Thyroid gland (tissue), 4 donors: ENCODE results near the gene CASD1.

Experiments
- POLR2A ChIP-seq, 2 donors: fragments of 450-650 bp; IDR thresholded peaks; one replicate each; pipeline ENCODE4 v1.6.1; 2017; ENCODE audit warnings: antibody characterized with exemption in 2 of 2, mild to moderate bottlenecking in 2 of 2, moderate library complexity in 1 of 2
- TF ChIP-seq, protein P1 (sequence below), 6 experiments: fragments of 200-600 bp in 3 of 6; fragments of 450-650 bp in 3 of 6; sonication (generic) in 3 of 6; IDR thresholded peaks; one replicate each; pipeline ENCODE4 v1.5.1; 2016 to 2019; ENCODE audit warnings: antibody characterized with exemption in 6 of 6, mild to moderate bottlenecking in 2 of 6, inconsistent platforms in 1 of 6, moderate library complexity in 1 of 6

DNA sequence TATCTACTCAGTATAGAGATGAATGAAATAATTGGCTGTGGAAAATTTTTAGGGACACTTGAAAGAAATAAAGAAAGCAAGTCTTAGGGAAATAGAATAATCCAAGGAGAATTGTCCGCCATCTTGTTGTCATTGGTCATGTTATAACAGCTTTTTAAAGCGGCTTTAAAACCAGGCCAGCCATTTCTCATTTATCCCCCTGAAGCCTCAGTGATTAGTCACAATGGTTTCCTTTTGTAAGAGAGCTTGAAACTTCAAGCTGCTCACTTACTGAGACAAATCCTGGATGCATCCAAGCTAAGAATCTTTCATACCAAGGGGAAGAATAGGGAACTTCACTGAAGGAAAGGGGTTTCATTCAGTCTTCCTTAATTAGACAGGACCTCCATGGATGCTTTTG lies 78.5 kb downstream of the CASD1 start:
- TF ChIP-seq, protein P1, sequence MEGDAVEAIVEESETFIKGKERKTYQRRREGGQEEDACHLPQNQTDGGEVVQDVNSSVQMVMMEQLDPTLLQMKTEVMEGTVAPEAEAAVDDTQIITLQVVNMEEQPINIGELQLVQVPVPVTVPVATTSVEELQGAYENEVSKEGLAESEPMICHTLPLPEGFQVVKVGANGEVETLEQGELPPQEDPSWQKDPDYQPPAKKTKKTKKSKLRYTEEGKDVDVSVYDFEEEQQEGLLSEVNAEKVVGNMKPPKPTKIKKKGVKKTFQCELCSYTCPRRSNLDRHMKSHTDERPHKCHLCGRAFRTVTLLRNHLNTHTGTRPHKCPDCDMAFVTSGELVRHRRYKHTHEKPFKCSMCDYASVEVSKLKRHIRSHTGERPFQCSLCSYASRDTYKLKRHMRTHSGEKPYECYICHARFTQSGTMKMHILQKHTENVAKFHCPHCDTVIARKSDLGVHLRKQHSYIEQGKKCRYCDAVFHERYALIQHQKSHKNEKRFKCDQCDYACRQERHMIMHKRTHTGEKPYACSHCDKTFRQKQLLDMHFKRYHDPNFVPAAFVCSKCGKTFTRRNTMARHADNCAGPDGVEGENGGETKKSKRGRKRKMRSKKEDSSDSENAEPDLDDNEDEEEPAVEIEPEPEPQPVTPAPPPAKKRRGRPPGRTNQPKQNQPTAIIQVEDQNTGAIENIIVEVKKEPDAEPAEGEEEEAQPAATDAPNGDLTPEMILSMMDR (IDR thresholded peaks at IDR 0.05) = no peak
- no peak for TF ChIP-seq POLR2A (IDR thresholded peaks at IDR 0.05)
